ENCODE measurements around the gene ACTL7A.
"Not testable (repeated sequence)": the region's sequence is repeated elsewhere in the genome, so short reads cannot be mapped to it uniquely, and the experiment has no call there.

Gene ACTL7A, protein sequence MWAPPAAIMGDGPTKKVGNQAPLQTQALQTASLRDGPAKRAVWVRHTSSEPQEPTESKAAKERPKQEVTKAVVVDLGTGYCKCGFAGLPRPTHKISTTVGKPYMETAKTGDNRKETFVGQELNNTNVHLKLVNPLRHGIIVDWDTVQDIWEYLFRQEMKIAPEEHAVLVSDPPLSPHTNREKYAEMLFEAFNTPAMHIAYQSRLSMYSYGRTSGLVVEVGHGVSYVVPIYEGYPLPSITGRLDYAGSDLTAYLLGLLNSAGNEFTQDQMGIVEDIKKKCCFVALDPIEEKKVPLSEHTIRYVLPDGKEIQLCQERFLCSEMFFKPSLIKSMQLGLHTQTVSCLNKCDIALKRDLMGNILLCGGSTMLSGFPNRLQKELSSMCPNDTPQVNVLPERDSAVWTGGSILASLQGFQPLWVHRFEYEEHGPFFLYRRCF

DNA sequence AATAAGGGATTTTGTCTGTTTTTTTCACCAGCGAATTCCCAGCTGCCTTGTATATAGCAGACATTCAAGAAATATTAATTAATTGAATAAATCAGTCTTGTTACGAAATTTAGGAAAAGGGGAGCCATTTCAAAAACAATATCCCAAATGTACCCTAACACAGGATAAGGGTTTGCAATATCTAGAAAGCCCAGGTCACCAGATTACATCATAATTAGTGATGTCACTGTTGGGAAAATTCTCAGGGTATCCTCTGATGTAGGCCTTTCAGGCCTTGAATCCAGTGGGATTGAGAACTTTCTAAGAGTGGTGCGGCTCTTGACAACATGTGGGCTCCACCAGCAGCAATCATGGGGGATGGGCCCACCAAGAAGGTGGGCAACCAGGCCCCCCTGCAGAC, at the start of gene ACTL7A:
Gene ACTL7A, plus strand, starts transcription at position 270 of the 400 bp plus-strand sequence. Its CDS starts 57 bp downstream, at position 327.
- in situ Hi-C loops (cut with MboI; ENCODE audit: low sequenced_read_pairs), result no loop called here

DNA sequence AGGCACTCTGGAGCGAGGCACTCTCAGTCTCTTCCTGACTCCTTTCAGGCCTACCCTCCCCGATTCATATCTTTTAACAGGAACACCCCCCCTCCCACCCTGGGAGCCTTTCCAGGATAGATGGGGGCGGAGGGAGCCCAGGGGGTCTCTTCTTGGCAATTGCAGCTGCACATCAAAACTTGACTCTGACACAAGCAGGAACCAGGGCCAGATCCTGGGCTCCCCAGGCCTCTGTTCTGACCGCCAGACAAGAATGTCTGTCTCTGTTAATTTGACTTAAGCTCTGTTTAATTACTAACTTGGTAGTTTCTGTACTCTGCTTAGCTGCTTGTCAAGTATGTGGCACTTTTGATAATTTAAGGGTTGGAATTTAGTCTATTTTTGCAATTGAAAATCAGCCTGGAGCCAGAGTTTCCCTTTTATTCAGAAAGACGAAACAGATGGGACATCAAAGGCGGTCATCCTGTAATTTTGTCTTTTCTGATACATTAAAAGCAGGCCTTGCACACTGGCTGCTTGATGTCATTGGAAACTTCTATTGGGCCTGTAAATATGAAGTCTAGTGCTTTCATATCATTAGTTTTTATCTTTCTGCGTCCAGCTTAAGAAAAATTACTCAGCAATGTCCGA, 49.6 kb upstream of the ACTL7A start:
- in situ Hi-C loops (cut with MboI; ENCODE audit: low sequenced_read_pairs), result no loop called here

DNA sequence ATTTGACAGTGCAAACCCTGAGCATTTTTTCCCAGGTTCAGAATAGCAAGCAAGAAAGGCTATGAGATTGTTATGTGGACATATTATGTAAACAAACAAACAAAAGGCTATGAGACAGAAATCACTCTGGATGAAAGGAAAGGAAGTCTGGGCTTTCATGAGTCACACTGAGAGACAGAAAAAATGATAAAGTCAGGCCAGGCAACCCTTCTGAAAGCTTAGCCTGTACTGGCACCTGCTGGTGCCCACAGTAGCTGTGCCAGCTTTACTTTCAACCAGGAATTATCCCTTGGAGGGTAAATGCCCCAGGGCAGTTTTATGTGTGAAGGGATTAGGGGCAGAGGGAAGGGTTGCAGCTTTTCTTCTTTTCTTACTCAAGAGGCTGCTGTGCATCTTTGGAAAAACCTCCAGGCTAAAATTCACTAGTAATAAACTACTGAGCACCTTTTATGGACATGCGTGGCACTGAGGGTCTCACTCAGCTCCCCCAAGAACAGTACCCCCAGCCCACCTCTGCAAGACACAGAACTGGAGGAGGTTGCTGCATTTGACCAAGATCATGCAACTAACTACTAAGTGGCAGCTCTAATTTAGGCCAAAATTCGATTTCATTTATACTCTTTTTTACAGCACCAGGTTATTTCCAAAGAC, 48.0 kb upstream of the ACTL7A start:
- in situ Hi-C loops (cut with MboI; ENCODE audit: low sequenced_read_pairs), result no loop called here

DNA sequence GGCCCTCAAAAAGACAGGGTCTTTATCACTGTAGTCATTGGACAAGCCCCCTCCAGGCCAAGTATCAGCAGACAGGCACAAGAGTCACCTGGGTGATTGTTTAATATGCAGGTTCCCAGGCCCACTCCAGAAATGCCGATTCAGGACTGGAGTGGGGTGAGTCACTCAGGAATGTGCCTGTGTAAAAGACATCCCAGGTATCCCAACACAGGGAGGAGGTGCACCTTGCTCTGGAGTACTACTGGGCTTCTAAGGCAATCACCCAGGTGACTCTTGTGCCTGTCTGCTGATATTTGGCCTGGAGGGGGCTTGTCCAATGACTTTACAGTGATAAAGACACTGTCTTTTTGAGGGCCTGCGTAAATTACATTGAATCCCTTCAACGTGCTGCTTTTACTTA, 46.9 kb upstream of the ACTL7A start:
- in situ Hi-C loops (cut with MboI; ENCODE audit: low sequenced_read_pairs), result no loop called here

DNA sequence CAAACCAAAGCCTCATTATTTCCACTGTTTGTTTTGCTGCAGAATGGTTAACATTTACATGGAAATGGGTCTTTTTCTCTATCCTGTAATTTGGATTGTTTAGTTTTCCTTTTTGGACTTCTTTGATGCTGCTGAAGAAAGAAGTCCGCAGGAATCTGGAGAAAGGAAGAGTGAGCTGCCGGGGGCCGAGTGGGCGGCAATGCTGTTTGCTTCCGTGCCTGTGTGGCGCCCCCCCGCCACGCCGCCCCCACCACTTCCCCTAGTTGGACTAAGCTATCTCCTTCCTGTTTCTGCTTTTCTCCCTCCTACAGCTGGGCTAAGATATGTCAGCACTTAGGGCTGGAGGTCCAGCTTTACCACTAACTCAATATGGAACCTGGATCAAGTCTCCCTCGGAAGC, 46.0 kb upstream of the ACTL7A start:
- in situ Hi-C loops (cut with MboI; ENCODE audit: low sequenced_read_pairs), result no loop called here

DNA sequence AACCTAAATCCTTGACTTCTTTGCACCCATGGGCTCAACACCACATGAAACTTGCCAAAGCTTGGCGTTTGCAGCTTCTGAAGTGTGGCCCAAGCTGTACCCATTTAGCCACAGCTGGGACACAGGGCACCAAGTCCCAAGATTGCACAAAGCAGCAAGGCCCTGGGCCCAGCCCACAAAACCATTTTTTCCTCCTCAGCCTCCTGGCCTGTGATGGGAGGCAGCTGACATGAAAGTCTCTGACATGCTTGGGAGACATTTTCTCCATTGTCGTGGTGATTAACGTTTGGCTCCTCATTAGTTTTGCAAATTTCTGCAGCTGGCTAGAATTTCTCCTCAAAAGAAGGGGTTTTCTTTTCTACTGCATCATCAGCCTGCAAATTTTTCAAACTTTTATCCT, 38.2 kb upstream of the ACTL7A start:
- in situ Hi-C loops (cut with MboI; ENCODE audit: low sequenced_read_pairs), result no loop called here

DNA sequence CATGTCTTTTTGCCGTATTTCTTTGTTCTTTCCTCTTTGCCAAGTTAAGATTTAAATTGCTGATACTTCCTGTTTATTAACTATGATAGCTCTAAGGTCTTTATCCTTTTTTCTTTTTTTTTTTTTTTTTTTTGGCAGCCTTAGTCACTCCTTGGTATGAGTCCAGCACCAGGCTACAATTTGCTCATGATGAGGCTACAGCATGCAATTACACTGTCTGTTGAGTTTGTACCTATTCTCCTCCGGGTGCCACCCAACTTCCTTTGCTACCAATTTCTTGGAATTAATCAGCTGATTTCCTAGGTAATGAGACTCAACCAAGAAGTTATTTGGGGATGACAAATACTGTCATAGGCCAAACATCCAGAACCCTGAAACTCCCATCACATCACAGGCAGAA, 31.8 kb upstream of the ACTL7A start:
- in situ Hi-C loops (cut with MboI; ENCODE audit: low sequenced_read_pairs), result no loop called here

DNA sequence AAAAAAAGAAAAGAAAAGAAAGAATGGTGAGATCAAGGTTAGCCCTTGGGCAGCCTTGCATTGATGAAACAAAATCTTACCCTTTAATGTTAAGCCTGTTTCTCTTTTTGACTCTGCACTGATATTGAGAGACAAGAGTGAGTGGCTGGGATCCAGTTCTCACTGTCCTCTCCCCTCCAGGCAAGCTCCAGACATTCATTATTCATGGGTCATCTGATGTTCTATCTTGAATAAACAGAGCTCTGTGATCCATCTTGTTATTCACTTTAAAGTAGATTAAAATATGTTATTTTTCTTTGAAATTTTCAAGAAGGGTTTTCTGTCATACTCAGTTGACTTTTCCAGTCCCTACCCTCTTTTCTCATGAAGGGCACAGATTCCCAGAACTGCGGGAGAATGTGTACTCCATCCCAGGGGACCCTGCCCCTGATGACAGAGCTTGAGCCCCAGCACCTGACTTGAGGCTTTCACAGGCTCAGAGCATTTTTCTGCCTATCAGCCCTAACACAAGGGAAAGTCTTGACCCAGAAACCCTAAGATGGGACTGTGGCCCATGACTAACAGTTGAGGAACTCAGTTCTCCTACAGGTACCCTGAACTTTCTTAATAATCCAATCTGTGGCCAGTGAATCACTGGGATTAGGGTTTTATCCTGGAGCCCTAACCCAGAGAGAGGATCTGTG, 30.4 kb upstream of the ACTL7A start:
- in situ Hi-C loops (cut with MboI; ENCODE audit: low sequenced_read_pairs), result no loop called here

DNA sequence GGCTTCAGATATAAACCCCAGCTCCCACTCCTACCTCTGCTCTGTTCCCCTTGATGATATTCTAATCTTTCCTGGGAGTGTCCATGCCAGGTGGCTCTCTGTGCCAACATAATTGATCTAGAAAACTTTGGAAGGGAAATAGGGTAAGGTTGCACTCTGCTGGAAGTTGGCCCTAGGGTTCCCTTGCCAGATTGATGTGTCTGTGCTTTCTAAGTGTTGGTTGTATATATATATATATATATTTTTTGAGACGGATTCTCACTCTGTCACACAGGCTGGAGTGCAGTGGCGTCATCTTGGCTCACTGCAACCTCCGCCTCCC, 29.9 kb upstream of the ACTL7A start:
- in situ Hi-C loops (cut with MboI; ENCODE audit: low sequenced_read_pairs), result no loop called here

DNA sequence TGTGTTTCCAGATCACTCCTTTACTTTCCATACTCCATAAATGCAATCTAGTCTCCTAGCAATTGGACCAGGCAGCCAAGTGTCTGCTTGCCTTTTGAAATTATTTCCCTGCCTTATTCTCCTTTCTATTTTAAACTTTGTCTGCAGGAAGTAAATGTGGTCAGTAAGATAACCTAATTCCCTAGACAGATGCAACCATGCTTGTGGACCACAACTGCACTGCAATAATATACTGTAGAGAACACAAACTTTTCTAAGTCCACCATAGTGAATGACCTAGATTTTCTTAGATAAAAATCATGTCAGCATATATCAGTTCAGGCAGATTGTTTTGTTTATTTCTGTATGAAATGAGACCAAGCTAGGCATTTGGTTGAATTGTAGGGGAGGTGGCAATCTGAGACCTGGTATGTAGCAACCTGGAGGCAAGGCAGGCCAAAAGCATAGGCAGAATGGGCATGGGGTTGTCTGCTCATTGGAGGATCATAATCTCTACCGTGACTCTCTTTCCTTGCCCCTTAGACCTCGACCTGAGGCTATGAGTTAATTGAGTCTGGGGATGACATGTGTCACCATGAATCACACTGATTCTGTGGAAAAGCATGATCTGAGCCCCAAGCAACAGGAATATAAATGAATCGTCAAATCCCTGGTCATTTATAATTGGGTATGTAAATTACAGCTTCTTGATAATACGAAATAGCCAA, 27.0 kb upstream of the ACTL7A start:
- in situ Hi-C loops (cut with MboI; ENCODE audit: low sequenced_read_pairs), result no loop called here

DNA sequence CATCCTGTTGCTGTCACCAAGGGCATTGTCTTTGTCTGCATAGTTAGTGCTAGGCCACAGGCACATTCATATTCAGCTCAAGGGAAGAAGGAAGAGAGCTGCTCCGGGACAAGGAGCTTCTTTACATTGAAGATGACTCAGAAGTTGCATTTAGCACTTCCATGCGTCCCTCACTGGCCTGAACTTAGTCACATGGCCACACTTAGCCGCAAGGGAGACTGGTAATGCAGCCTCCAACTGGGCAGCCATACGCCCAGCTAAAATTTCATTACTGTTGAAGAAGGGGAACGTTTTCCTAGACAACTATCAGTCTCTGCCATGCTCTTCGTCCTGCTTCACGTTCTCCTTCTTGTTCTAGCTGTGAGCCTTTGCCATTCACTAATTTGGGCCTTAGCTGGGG, 26.2 kb upstream of the ACTL7A start:
- in situ Hi-C loops (cut with MboI; ENCODE audit: low sequenced_read_pairs), result no loop called here

DNA sequence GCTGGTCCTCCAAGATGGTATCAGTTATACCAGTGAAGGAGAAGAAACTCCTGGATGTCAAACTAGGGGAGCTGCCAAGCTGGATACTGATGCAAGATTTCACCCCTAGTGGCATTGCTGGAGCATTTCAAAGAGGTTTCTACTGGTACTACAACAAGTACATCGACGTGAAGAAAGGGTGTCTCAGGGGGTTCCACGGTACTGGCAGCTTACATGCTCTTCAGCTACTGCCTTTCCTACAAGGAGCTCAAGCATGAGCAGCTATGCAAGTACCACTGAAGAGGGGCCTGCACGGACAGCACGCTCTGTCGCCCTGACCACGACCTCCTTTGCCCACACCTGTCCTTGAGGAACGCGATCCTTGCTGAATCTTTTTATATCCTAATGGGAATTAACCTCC, 25.7 kb upstream of the ACTL7A start:
- in situ Hi-C loops (cut with MboI; ENCODE audit: low sequenced_read_pairs), result no loop called here

DNA sequence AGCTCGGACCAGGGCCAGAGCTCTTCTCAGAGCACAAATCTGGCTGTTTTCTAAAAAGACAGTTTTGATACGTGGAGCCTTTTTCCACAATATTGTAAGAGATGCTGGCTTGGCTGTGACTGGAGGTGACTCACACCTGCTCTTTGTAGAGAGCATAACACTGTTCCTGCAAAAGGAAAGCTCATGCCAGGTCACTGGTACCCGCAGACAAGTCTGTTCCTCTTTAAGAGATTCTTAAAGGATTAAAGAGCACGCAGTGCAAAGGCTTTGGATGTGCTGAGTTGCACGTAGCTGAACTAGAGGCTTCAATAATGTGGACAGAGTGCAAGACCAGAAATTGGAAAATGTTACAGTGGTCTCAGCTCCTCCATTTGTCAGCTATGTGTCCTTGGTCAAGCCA, 25.3 kb upstream of the ACTL7A start:
- in situ Hi-C loops (cut with MboI; ENCODE audit: low sequenced_read_pairs), result no loop called here

DNA sequence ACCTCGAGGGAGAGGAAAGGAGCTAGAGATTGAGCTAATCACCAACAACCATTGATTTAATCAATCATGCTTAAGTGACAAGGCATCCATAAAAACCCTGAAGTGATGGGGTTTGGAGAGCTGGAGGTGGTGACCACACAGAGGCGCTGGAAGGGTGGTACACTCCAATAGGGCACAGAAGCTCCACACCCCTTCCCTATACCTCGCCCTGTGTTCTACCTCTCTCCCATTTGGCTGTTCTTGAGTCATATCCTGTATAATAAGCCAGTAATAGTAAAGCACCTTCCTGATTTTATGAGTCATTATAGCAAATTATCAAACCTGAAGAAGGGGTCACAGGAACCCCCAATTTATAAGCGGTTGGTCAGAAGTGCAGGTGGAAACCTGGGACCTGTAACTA, 24.5 kb upstream of the ACTL7A start:
- in situ Hi-C loops (cut with MboI; ENCODE audit: low sequenced_read_pairs), result no loop called here

DNA sequence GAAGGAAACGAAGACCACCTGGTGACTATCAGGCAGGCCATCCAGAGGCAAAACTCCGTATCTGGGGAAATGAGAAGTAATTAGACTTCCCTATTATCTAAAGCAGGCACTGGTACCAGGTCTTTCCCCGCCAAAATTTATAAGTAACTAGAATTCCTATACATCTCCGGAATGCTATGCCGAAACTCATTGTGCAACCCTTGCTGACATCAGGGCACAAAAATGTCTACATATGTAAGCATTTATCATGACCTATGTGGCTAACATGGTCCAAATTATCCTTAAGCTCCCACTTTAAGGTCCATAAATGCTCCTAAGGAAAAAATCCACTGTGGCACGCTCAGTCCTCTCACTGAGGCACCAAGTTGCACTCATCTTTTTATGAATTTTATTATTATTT, 24.0 kb upstream of the ACTL7A start:
- in situ Hi-C loops (cut with MboI; ENCODE audit: low sequenced_read_pairs), result no loop called here

DNA sequence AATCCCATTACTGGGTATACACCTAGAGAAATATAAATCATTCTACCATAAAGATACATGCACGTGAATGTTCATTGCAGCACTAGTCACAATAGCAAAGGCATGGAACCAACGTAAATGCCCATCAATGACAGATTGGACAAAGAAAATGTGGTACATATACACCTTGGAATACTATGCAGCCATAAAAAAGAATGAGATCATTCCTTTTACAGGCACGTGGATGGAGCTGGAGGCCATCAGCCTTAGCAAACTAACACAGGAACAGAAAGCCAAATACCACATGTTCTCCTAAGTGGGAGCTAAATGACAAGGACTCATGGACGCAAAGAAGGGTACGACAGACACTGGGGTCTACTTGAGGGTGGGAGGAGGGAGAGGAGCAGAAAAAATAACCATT, 22.5 kb upstream of the ACTL7A start:
- in situ Hi-C loops (cut with MboI; ENCODE audit: low sequenced_read_pairs), result not testable (repeated sequence)

DNA sequence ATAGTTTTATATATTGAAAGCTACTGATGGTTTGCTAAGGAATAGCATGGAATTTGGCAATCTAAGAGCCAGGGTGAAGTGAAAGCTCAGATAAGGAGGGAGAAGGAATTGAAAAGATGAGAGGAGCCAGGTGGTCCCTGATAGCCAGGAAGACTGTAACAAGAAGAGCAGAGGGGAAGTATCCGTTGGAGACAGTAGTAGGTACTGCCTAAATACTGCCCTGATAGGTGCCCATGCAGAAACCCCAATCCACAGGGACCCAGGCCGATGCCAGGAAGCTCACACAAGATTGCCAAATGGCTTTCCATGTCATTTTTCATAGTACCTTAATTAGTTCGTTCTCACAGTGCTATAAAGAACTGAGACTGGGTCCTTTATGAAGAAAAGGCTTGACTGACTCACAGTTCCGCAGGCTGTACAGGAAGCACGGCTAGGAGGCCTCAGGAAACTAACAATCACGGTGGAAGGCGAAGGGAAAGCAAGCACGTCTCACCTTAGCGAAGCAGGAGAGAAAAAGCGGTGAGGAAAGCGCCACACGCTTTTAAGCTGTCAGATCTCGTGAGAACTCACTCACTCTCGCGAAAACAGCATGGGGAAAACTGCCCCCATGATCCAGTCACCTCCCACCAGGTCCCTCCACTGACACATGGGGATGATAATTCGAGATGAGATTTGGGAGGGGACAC, 19.3 kb upstream of the ACTL7A start:
- in situ Hi-C loops (cut with MboI; ENCODE audit: low sequenced_read_pairs), result no loop called here

DNA sequence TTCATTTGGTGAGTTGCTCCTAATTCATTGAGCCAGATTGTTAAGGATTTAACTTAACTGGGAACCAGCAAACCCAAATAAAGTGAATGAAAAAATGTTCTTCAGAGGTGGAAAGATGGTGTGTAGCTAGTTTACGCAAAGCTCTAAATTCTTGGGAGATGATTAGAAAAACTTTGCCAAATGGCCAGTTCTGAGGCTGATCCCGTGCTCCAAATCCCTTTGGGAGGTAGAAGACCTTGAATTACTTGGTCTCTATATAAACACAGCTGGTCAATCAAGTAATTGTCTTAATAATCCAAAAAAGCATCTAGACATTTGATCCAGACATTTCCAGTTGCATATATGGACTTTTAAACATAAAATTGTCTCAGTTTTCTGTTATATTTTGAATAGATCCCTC, 17.7 kb upstream of the ACTL7A start:
- in situ Hi-C loops (cut with MboI; ENCODE audit: low sequenced_read_pairs), result no loop called here

DNA sequence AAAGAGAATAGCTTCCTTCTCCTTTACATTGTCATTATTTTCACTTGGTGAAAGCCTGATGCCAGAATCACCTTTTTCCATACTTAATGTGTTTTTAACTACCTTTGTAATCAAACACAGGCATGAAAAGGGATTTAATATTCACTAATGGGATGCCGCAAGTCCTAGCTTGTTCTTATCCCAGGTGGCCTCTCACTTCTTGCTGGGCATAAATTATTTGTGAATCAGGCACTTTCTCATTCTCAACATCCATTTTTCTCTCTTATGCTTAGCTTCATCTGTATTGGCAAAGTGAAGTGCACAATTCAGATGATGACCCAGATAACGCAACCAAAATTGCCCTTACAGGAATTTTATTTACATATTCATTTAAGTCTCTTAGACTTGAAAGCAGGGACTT, 17.2 kb upstream of the ACTL7A start:
- in situ Hi-C loops (cut with MboI; ENCODE audit: low sequenced_read_pairs), result no loop called here

DNA sequence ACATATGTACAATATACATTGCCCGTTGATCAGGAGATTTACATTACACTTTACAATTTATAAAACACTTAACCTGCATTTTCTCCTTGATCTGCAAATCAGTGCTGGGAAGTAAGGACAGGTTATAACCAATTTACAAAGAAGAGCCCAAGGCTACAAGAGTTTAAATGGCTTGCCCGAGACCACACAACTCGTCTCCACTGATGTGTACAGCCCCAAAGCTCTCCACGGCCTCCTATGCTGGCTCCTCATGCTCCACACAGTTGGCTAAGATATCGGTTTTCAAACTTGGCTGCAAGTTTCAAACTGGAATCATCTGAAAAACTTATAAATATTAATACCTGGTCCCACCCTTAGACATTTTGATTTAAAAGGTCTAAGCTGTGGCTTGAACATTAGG, 16.6 kb upstream of the ACTL7A start:
- in situ Hi-C loops (cut with MboI; ENCODE audit: low sequenced_read_pairs), result no loop called here

DNA sequence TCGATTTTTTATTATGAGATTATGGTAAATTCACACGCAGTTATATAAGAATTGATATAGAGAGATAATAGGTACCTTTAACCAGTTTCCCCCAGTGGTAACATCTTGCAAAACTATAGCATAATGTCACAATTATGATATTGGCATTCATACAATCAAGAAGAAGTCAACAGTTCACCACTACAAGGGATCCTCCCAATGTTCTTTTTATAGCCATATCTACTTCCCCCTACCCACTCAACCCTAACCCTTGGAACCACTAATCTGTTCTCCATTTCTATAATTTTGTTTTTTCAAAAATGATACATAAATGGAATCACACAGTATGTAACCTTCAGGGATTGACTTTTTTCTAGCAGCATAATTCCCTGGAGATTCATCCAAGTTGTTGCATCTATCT, 16.1 kb upstream of the ACTL7A start:
- in situ Hi-C loops (cut with MboI; ENCODE audit: low sequenced_read_pairs), result no loop called here

Data from HL-60/S4 treated with phorbol 12-myristate 13-acetate at 8.2 ng/mL for 4 days and 3 days (cell line).